MM.1S (cell line): Measurements from ENCODE around the gene KSR1.

ENCODE experiments used
- DNase-seq: peaks from one replicate; pipeline ENCODE4 v3.0.0-alpha.2; 2015
- H2AFZ ChIP-seq: fragments of 300-600 bp; sonication (generic); 2 replicates; pipeline ENCODE4 v1.6.0; 2016; ENCODE audit warnings: antibody characterized with exemption, low read length
- H3F3A ChIP-seq: fragments of 300-600 bp; sonication (generic); 2 replicates; pipeline ENCODE4 v1.6.1; 2016; ENCODE audit warnings: mild to moderate bottlenecking, antibody characterized with exemption, low read length, moderate library complexity, mixed read lengths; ENCODE audit not compliant: insufficient read depth
- H3K27ac ChIP-seq: fragments of 300-600 bp; sonication (generic); 2 replicates; pipeline ENCODE4 v1.5.1; 2016; ENCODE audit warnings: mild to moderate bottlenecking, low read length
- H3K27me3 ChIP-seq: fragments of 300-600 bp; sonication (generic); replicated peaks from 2 replicates; pipeline ENCODE4 v1.6.0; 2016; ENCODE audit warnings: low read length; ENCODE audit not compliant: insufficient read depth
- H3K36me3 ChIP-seq: fragments of 300-600 bp; sonication (generic); replicated peaks from 2 replicates; pipeline ENCODE4 v1.6.1; 2016; ENCODE audit warnings: mild to moderate bottlenecking, low read length, mixed read lengths; ENCODE audit not compliant: insufficient read depth
- H3K4me1 ChIP-seq: fragments of 300-600 bp; sonication (generic); 2 replicates; pipeline ENCODE4 v1.6.1; 2016; ENCODE audit warnings: low read length, mixed read lengths
- H3K4me2 ChIP-seq: fragments of 300-600 bp; sonication (generic); 2 replicates; pipeline ENCODE4 v1.6.0; 2016; ENCODE audit warnings: low read depth, low read length
- H3K4me3 ChIP-seq: fragments of 300-600 bp; sonication (generic); 2 replicates; pipeline ENCODE4 v1.5.1; 2016; ENCODE audit warnings: low read length, mixed read lengths
- H3K79me2 ChIP-seq: fragments of 300-600 bp; sonication (generic); 2 replicates; pipeline ENCODE4 v1.6.1; 2016; ENCODE audit warnings: mixed run types, low read length, mixed read lengths
- H3K9ac ChIP-seq: fragments of 300-600 bp; sonication (generic); 2 replicates; pipeline ENCODE4 v1.6.1; 2016; ENCODE audit warnings: low read length, mixed read lengths
- H3K9me2 ChIP-seq: fragments of 300-600 bp; sonication (generic); replicated peaks from 2 replicates; pipeline ENCODE4 v1.6.1; 2016; ENCODE audit warnings: mild to moderate bottlenecking, low read length, mixed read lengths; ENCODE audit not compliant: insufficient read depth
- H3K9me3 ChIP-seq: fragments of 300-600 bp; sonication (generic); replicated peaks from 2 replicates; pipeline ENCODE4 v1.6.1; 2016; ENCODE audit warnings: mild to moderate bottlenecking, low read length, mixed read lengths; ENCODE audit not compliant: insufficient read depth
- H4K20me1 ChIP-seq: fragments of 300-600 bp; sonication (generic); 2 replicates; pipeline ENCODE4 v1.6.1; 2016; ENCODE audit warnings: mild to moderate bottlenecking, low read length, moderate library complexity, mixed read lengths; ENCODE audit not compliant: insufficient read depth
- CTCF ChIP-seq: fragments of 300-600 bp; sonication (generic); IDR thresholded peaks from 2 replicates; pipeline ENCODE4 v1.5.1; 2016; ENCODE audit warnings: antibody characterized with exemption, low read length, mixed read lengths
- EZH2 ChIP-seq: fragments of 300-600 bp; sonication (generic); optimal IDR thresholded peaks from 2 replicates; pipeline ENCODE3; 2017; ENCODE audit warnings: low read depth, mild to moderate bottlenecking, antibody characterized with exemption, low read length, mixed read lengths
- EZH2phosphoT487 ChIP-seq: fragments of 300-600 bp; sonication (generic); IDR thresholded peaks from 2 replicates; pipeline ENCODE4 v1.6.1; 2018; ENCODE audit warnings: antibody characterized with exemption, low read length

KSR1 gene

GRCh38 chr17:27563532-27563931 is 107.3 kb downstream of the KSR1 start:
- no peaks in the 10 kb centered on the region for H3K9me3 ChIP-seq

GRCh38 chr17:27564463-27564862 is 108.2 kb downstream of the KSR1 start:
- no peaks in the 10 kb centered on the region for H3K9me2 ChIP-seq
- H3K9me3 ChIP-seq, result no peaks in the 10 kb centered on the region
- no peaks in the 10 kb centered on the region for H3K79me2 ChIP-seq
- no peak overlapping the region for H3K9ac ChIP-seq
- DNase-seq, result no peak
- TF ChIP-seq EZH2phosphoT487 (no peak), EZH2 (no peak), CTCF (no peak)
- H2AFZ ChIP-seq, result no peak overlapping the region
- H3K27ac ChIP-seq, result no peak overlapping the region
- H3F3A ChIP-seq, result no peaks in the 10 kb centered on the region
- no peaks in the 10 kb centered on the region for H3K36me3 ChIP-seq
- H3K27me3 ChIP-seq, result no peaks in the 10 kb centered on the region
- no peaks in the 10 kb centered on the region for H3K4me1 ChIP-seq
- H4K20me1 ChIP-seq, result no peaks in the 10 kb centered on the region
- H3K4me3 ChIP-seq, result no peak overlapping the region
- H3K4me2 ChIP-seq, result no peak overlapping the region

More at GRCh38 chr17:27563532-27563931, 107.3 kb downstream of the KSR1 start:
- Histone ChIP-seq H3K4me3 (no peak overlapping the region), H3K4me2 (no peak overlapping the region), H3K27me3 (no peaks in the 10 kb centered on the region), H3K79me2 (no peaks in the 10 kb centered on the region), H3K27ac (no peak overlapping the region), H2AFZ (no peak overlapping the region), H3K4me1 (no peaks in the 10 kb centered on the region), H3K36me3 (no peaks in the 10 kb centered on the region), H3K9me2 (no peaks in the 10 kb centered on the region), H3F3A (no peaks in the 10 kb centered on the region), H4K20me1 (no peaks in the 10 kb centered on the region), H3K9ac (no peak overlapping the region)
- TF ChIP-seq EZH2 (no peak), EZH2phosphoT487 (no peak), CTCF (no peak)
- DNase-seq, result no peak

- Histone ChIP-seq H3F3A (no peaks in the 10 kb centered on the region), H3K9me2 (no peaks in the 10 kb centered on the region), H3K9ac (no peak overlapping the region), H3K4me1 (no peaks in the 10 kb centered on the region), H3K4me3 (no peak overlapping the region), H3K27ac (no peak overlapping the region), H3K79me2 (no peaks in the 10 kb centered on the region), H4K20me1 (no peaks in the 10 kb centered on the region), H3K4me2 (no peak overlapping the region), H3K9me3 (no peaks in the 10 kb centered on the region), H3K36me3 (no peaks in the 10 kb centered on the region), H2AFZ (no peak overlapping the region), H3K27me3 (no peaks in the 10 kb centered on the region)
- TF ChIP-seq EZH2phosphoT487 (no peak), EZH2 (no peak), CTCF (no peak)
- DNase-seq, result no peak
Measured at GRCh38 chr17:27565874-27566670, 109.8 kb downstream of the KSR1 start.
